ENCODE data around the gene HIRIP3. TPM values are rescaled to one million over a fixed set of nuclear protein-coding genes. Genes with fewer than 3 reads are reported as not detected.
A peak's percentile ranks its signal among the peaks of the same experiment; 100 is the strongest.

The HIRIP3 gene
- total and polyA plus RNA-seq, 2 of the 13 experiments (the other 11 are each of a cell fraction or from before 2014, with no cell fraction given), result 12.6 to 17.2 TPM

DNA sequence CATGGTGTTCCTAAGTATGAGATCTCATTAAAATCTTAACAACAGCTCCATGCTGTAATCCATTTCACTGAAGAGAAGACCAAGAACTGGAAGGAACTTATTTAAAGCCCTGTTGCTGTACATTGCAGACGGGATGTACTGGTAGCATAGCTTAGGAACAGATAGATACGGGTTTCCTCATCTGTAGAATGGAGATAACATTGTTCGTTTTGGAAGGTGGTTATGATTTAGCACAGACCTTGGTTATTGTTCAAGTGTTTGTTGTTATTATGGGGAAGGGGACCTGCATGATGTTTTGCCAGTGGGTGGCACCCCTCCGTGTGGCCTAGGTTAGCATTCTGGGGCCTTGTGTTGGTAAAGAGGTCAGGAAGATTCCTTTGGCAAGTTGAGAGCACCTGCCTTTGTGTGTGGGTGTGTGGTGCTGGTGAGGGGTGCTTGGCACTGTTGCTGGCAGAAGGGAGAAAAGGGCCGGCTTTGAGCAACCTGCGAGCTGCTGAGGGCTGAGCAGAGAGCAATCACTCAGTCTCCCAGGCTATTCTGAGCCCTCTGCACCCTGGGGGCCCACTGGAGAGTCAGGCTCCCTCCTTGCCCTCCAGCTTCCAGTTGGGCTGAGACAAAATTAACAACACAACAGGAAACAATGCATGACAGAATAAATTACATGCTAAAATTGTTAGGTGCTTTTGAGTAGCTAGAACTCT, 19.5 kb downstream of the HIRIP3 start:
- Histone ChIP-seq H4K20me1 (ENCODE audit: insufficient read depth, low read length) (peaks cover 23% of the 10 kb centered on the region), H3K27ac (ENCODE audit: extremely low read length, insufficient read depth, low read length) (peak overlapping the region; percentile 2), H3K4me1 (ENCODE audit: insufficient read depth, low read length) (peaks cover 30% of the 10 kb centered on the region), H3K27me3 (ENCODE audit: control insufficient read depth in 1 of 2, insufficient read depth in 2 of 2, low read length in 2 of 2) (no peaks in the 10 kb centered on the region; a peak in 1 of 5 replicates), H3K9ac (ENCODE audit: insufficient read depth, low read depth, low read length) (peak overlapping the region; percentile 89), H3K4me3 (replicated peaks in 1 of 3; ENCODE audit: insufficient read depth in 1 of 3, low read depth in 2 of 3, low read length in 3 of 3) (peak overlapping the region; percentile 86 to 99 (median 91)), H2AFZ (ENCODE audit: low read length) (no peak overlapping the region), H3K79me2 (ENCODE audit: insufficient read depth, low read length) (peaks cover 38% of the 10 kb centered on the region), H3K36me3 (replicated peaks in 1 of 2; ENCODE audit: control insufficient read depth in 1 of 2, insufficient read depth in 2 of 2, low read length in 2 of 2) (peaks cover 29 to 43% of the 10 kb centered on the region in 2 experiments), H3K9me3 (ENCODE audit: low read length) (no peaks in the 10 kb centered on the region), H3K4me2 (ENCODE audit: low read depth, low read length) (peak overlapping the region; percentile 93)
- FAIRE-seq (no peak), DNase-seq (ENCODE audit: low spot score) (no peak), ATAC-seq (no peak)
- BruUV-seq (replicated peaks), result no TSS peak
- CTCF ChIA-PET (ENCODE audit: low intra/inter-chr PET ratio, low total read pairs), result no interaction called here
- POLR2A ChIA-PET, result interaction anchor here (0.9 to 4.7 kb wide), 5 partner anchors 16 to 169 kb away, joined by 3 to 42 read pairs (median 4); partner anchors contain the start of genes ASPHD1, KCTD13 and SEZ6L2
- in situ Hi-C loops (cut with HindIII; ENCODE audit: extremely low pct_ligation_motif_present, low pct_unique_long_range_greater_than_20kb), result no loop called here
- intact Hi-C loops (cut with micrococcal nuclease; ENCODE audit: unreplicated experiment), result no loop called here
- WGBS (ENCODE audit: low lambda C conversion rate), result 37% methylated on average over 6 of the region's 6 CpGs
- TF ChIP-seq TARDBP (CRISPR knock-in tag; IDR thresholded peaks at IDR 0.05), result 0 out of 2 replicates have a peak, but pooled peaks have one; percentile 11
- 0 out of 2 replicates have a peak, but pooled peaks have one; percentile 64 for TF ChIP-seq ZNF383 (CRISPR knock-in tag; IDR thresholded peaks at IDR 0.05; ENCODE audit: borderline replicate concordance)
- TF ChIP-seq ZFX (CRISPR knock-in tag; IDR thresholded peaks at IDR 0.05; ENCODE audit: low read depth), result peak; percentile 37; the same call in 1 of the 2 replicates
- 0 out of 2 replicates have a peak, but pooled peaks have one; percentile 21 for TF ChIP-seq ZNF629 (CRISPR knock-in tag; conservative IDR thresholded peaks at IDR 0.05)
- TF ChIP-seq, protein P1, sequence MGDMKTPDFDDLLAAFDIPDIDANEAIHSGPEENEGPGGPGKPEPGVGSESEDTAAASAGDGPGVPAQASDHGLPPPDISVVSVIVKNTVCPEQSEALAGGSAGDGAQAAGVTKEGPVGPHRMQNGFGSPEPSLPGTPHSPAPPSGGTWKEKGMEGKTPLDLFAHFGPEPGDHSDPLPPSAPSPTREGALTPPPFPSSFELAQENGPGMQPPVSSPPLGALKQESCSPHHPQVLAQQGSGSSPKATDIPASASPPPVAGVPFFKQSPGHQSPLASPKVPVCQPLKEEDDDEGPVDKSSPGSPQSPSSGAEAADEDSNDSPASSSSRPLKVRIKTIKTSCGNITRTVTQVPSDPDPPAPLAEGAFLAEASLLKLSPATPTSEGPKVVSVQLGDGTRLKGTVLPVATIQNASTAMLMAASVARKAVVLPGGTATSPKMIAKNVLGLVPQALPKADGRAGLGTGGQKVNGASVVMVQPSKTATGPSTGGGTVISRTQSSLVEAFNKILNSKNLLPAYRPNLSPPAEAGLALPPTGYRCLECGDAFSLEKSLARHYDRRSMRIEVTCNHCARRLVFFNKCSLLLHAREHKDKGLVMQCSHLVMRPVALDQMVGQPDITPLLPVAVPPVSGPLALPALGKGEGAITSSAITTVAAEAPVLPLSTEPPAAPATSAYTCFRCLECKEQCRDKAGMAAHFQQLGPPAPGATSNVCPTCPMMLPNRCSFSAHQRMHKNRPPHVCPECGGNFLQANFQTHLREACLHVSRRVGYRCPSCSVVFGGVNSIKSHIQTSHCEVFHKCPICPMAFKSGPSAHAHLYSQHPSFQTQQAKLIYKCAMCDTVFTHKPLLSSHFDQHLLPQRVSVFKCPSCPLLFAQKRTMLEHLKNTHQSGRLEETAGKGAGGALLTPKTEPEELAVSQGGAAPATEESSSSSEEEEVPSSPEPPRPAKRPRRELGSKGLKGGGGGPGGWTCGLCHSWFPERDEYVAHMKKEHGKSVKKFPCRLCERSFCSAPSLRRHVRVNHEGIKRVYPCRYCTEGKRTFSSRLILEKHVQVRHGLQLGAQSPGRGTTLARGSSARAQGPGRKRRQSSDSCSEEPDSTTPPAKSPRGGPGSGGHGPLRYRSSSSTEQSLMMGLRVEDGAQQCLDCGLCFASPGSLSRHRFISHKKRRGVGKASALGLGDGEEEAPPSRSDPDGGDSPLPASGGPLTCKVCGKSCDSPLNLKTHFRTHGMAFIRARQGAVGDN (CRISPR knock-in tag; IDR thresholded peaks at IDR 0.05), result 0 out of 2 replicates have a peak, but pooled peaks have one; percentile 32
- 0 out of 2 replicates have a peak, but pooled peaks have one; percentile 39 for TF ChIP-seq TEAD2 (CRISPR knock-in tag; IDR thresholded peaks at IDR 0.05)
- TF ChIP-seq, protein P2, sequence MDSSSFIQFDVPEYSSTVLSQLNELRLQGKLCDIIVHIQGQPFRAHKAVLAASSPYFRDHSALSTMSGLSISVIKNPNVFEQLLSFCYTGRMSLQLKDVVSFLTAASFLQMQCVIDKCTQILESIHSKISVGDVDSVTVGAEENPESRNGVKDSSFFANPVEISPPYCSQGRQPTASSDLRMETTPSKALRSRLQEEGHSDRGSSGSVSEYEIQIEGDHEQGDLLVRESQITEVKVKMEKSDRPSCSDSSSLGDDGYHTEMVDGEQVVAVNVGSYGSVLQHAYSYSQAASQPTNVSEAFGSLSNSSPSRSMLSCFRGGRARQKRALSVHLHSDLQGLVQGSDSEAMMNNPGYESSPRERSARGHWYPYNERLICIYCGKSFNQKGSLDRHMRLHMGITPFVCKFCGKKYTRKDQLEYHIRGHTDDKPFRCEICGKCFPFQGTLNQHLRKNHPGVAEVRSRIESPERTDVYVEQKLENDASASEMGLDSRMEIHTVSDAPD (CRISPR knock-in tag; IDR thresholded peaks at IDR 0.05), result no peak
- peak; percentile 16; the same call in 1 of the 2 replicates for TF ChIP-seq ZNF331 (CRISPR knock-in tag; IDR thresholded peaks at IDR 0.05)
- no peak for TF ChIP-seq ZFP82 (CRISPR knock-in tag; IDR thresholded peaks at IDR 0.05; ENCODE audit: borderline replicate concordance)
- TF ChIP-seq, protein P3, sequence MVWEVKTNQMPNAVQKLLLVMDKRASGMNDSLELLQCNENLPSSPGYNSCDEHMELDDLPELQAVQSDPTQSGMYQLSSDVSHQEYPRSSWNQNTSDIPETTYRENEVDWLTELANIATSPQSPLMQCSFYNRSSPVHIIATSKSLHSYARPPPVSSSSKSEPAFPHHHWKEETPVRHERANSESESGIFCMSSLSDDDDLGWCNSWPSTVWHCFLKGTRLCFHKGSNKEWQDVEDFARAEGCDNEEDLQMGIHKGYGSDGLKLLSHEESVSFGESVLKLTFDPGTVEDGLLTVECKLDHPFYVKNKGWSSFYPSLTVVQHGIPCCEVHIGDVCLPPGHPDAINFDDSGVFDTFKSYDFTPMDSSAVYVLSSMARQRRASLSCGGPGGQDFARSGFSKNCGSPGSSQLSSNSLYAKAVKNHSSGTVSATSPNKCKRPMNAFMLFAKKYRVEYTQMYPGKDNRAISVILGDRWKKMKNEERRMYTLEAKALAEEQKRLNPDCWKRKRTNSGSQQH (CRISPR knock-in tag; IDR thresholded peaks at IDR 0.05; ENCODE audit: low read depth), result no peak
- TF ChIP-seq, protein P4, sequence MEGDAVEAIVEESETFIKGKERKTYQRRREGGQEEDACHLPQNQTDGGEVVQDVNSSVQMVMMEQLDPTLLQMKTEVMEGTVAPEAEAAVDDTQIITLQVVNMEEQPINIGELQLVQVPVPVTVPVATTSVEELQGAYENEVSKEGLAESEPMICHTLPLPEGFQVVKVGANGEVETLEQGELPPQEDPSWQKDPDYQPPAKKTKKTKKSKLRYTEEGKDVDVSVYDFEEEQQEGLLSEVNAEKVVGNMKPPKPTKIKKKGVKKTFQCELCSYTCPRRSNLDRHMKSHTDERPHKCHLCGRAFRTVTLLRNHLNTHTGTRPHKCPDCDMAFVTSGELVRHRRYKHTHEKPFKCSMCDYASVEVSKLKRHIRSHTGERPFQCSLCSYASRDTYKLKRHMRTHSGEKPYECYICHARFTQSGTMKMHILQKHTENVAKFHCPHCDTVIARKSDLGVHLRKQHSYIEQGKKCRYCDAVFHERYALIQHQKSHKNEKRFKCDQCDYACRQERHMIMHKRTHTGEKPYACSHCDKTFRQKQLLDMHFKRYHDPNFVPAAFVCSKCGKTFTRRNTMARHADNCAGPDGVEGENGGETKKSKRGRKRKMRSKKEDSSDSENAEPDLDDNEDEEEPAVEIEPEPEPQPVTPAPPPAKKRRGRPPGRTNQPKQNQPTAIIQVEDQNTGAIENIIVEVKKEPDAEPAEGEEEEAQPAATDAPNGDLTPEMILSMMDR (CRISPR knock-in tag; IDR thresholded peaks at IDR 0.05), result peak; percentile 24; the same call in 1 of the 2 replicates
- 0 out of 2 replicates have a peak, but pooled peaks have one; percentile 36 for TF ChIP-seq MTERF4 (CRISPR knock-in tag; IDR thresholded peaks at IDR 0.05)

Data from HepG2 (cell line).